ENCODE data around the gene GRM1. TPM values are rescaled to one million over a fixed set of nuclear protein-coding genes. Genes with fewer than 3 reads are reported as not detected.
A peak's percentile ranks its signal among the peaks of the same experiment; 100 is the strongest.

The GRM1 gene
- total RNA-seq, 2 donors from 2014 or later = 0.57 to 0.62 TPM

- H3K27me3 ChIP-seq (ENCODE audit: control insufficient read depth, insufficient read depth, low read length, poor library complexity, severe bottlenecking) = no peaks in the 10 kb centered on the region
- no peaks in the 10 kb centered on the region for H3K4me1 ChIP-seq (ENCODE audit: control insufficient read depth, insufficient read depth, low read length)
- no peak overlapping the region for H3K4me3 ChIP-seq (ENCODE audit: low read length)
- Mint-ChIP-seq H3K4me1 (peaks cover 11% of the 10 kb centered on the region), H3K36me3 (ENCODE audit: low read depth) (no peaks in the 10 kb centered on the region), H3K9me3 (peaks cover 9% of the 10 kb centered on the region), H3K27ac (no peak overlapping the region), H3K4me3 (no peak overlapping the region), H3K27me3 (ENCODE audit: insufficient read depth) (peaks cover 3% of the 10 kb centered on the region)
- no peaks in the 10 kb centered on the region for H3K36me3 ChIP-seq (ENCODE audit: control insufficient read depth, insufficient read depth, low read length)
- H3K27ac ChIP-seq (ENCODE audit: low read depth, low read length) = no peak overlapping the region
- DNase-seq = no peak
- peaks cover 9% of the 10 kb centered on the region for H3K9me3 ChIP-seq (ENCODE audit: control insufficient read depth, low read length)
- TF ChIP-seq CTCF (conservative IDR thresholded peaks at IDR 0.05) = no peak
- H3K9ac ChIP-seq (ENCODE audit: extremely low read depth, low read length, poor library complexity, severe bottlenecking) = no peak overlapping the region
- WGBS, 2 experiments (ENCODE audit: insufficient coverage in 1 of 2, insufficient read length in 1 of 2) = 94 to 96% methylated on average over 6 to 9 of the region's 9 CpGs
Measured at GRCh38 chr6:146202570-146202969, 173.7 kb downstream of the GRM1 start.

GRCh38 chr6:146209942-146210341 lies 181.1 kb downstream of the GRM1 start:
- 92% methylated on average over 3 of the region's 3 CpGs; no CpG with 5 or more reads in 1 of the 2 experiments for WGBS, 2 experiments (ENCODE audit: insufficient coverage in 1 of 2, insufficient read length in 1 of 2)
- no peak overlapping the region for H3K27ac Mint-ChIP-seq
- TF ChIP-seq CTCF (conservative IDR thresholded peaks at IDR 0.05) = no peak
- Histone ChIP-seq H3K4me3 (ENCODE audit: low read length) (no peak overlapping the region), H3K36me3 (ENCODE audit: control insufficient read depth, insufficient read depth, low read length) (no peaks in the 10 kb centered on the region), H3K27me3 (ENCODE audit: control insufficient read depth, insufficient read depth, low read length, poor library complexity, severe bottlenecking) (no peaks in the 10 kb centered on the region), H3K9me3 (ENCODE audit: control insufficient read depth, low read length) (peaks cover 12% of the 10 kb centered on the region), H3K4me1 (ENCODE audit: control insufficient read depth, insufficient read depth, low read length) (no peaks in the 10 kb centered on the region), H3K27ac (ENCODE audit: low read depth, low read length) (no peak overlapping the region), H3K9ac (ENCODE audit: extremely low read depth, low read length, poor library complexity, severe bottlenecking) (no peak overlapping the region)
- H3K36me3 Mint-ChIP-seq (ENCODE audit: low read depth) = no peaks in the 10 kb centered on the region
- DNase-seq = no peak
- H3K27me3 Mint-ChIP-seq (ENCODE audit: insufficient read depth) = peaks cover 8% of the 10 kb centered on the region
- peaks cover 10% of the 10 kb centered on the region for H3K4me1 Mint-ChIP-seq
- peaks cover 12% of the 10 kb centered on the region for H3K9me3 Mint-ChIP-seq
- no peak overlapping the region for H3K4me3 Mint-ChIP-seq

- H3K4me1 ChIP-seq (ENCODE audit: control insufficient read depth, insufficient read depth, low read length) = no peaks in the 10 kb centered on the region
- no peak overlapping the region for H3K4me3 ChIP-seq (ENCODE audit: low read length)
- no peak overlapping the region for H3K9ac ChIP-seq (ENCODE audit: extremely low read depth, low read length, poor library complexity, severe bottlenecking)
- H3K9me3 ChIP-seq (ENCODE audit: control insufficient read depth, low read length) = peaks cover 12% of the 10 kb centered on the region
- H3K4me3 Mint-ChIP-seq = no peak overlapping the region
- H3K4me1 Mint-ChIP-seq = peaks cover 10% of the 10 kb centered on the region
- no peaks in the 10 kb centered on the region for H3K36me3 Mint-ChIP-seq (ENCODE audit: low read depth)
- H3K36me3 ChIP-seq (ENCODE audit: control insufficient read depth, insufficient read depth, low read length) = no peaks in the 10 kb centered on the region
- peaks cover 7% of the 10 kb centered on the region for H3K27me3 Mint-ChIP-seq (ENCODE audit: insufficient read depth)
- H3K9me3 Mint-ChIP-seq = peaks cover 12% of the 10 kb centered on the region
- no peaks in the 10 kb centered on the region for H3K27me3 ChIP-seq (ENCODE audit: control insufficient read depth, insufficient read depth, low read length, poor library complexity, severe bottlenecking)
- H3K27ac ChIP-seq (ENCODE audit: low read depth, low read length) = peak overlapping the region; percentile 17
- H3K27ac Mint-ChIP-seq = no peak overlapping the region
- TF ChIP-seq CTCF (conservative IDR thresholded peaks at IDR 0.05) = no peak
- no peak for DNase-seq
- 88 to 91% methylated on average over 1 to 4 of the region's 4 CpGs for WGBS, 2 experiments (ENCODE audit: insufficient coverage in 1 of 2, insufficient read length in 1 of 2)
Measured at GRCh38 chr6:146210406-146211083, 181.7 kb downstream of the GRM1 start.

All from endodermal cell (in vitro differentiated cells).